Osteocyte (in vitro differentiated cells): ENCODE results near the gene ABCA3. TPM values are rescaled to one million over a fixed set of nuclear protein-coding genes. Genes with fewer than 3 reads are reported as not detected.

Experiments used
- DNase-seq: peaks from one replicate; pipeline ENCODE4 v3.0.0; 2021; ENCODE audit warnings: mixed read lengths; ENCODE audit not compliant: unreplicated experiment; ENCODE audit errors: extremely low spot score
- H3K27ac Mint-ChIP-seq: one replicate; pipeline ENCODE4 v1.8.0; 2021; ENCODE audit warnings: mild to moderate bottlenecking, mixed read lengths; ENCODE audit not compliant: unreplicated experiment
- H3K27me3 Mint-ChIP-seq: one replicate; pipeline ENCODE4 v1.8.0; 2021; ENCODE audit warnings: mixed read lengths; ENCODE audit not compliant: unreplicated experiment
- H3K36me3 Mint-ChIP-seq: one replicate; pipeline ENCODE4 v1.8.0; 2021; ENCODE audit warnings: mixed read lengths; ENCODE audit not compliant: unreplicated experiment
- H3K4me1 Mint-ChIP-seq: one replicate; pipeline ENCODE4 v1.8.0; 2021; ENCODE audit warnings: mixed read lengths; ENCODE audit not compliant: unreplicated experiment
- H3K4me3 Mint-ChIP-seq: one replicate; pipeline ENCODE4 v1.8.0; 2021; ENCODE audit warnings: mild to moderate bottlenecking, moderate library complexity, mixed read lengths; ENCODE audit not compliant: unreplicated experiment
- H3K9me3 Mint-ChIP-seq: one replicate; pipeline ENCODE4 v1.8.0; 2021; ENCODE audit warnings: mixed read lengths; ENCODE audit not compliant: unreplicated experiment
- total RNA-seq: library from RNA; stranded (reverse); gene quantifications from 2 replicates; pipeline ENCODE4 v1.2.1, GENCODE V29; 2021
- TF ChIP-seq, protein P1 (sequence below): fragments of 200-600 bp; sonication (generic); IDR thresholded peaks from 2 replicates; pipeline ENCODE4 v1.5.0; 2021; ENCODE audit warnings: antibody characterized with exemption, mild to moderate bottlenecking, moderate library complexity

Gene ABCA3
- total RNA-seq, 1 donor from 2014 or later, result 20.4 TPM

DNA sequence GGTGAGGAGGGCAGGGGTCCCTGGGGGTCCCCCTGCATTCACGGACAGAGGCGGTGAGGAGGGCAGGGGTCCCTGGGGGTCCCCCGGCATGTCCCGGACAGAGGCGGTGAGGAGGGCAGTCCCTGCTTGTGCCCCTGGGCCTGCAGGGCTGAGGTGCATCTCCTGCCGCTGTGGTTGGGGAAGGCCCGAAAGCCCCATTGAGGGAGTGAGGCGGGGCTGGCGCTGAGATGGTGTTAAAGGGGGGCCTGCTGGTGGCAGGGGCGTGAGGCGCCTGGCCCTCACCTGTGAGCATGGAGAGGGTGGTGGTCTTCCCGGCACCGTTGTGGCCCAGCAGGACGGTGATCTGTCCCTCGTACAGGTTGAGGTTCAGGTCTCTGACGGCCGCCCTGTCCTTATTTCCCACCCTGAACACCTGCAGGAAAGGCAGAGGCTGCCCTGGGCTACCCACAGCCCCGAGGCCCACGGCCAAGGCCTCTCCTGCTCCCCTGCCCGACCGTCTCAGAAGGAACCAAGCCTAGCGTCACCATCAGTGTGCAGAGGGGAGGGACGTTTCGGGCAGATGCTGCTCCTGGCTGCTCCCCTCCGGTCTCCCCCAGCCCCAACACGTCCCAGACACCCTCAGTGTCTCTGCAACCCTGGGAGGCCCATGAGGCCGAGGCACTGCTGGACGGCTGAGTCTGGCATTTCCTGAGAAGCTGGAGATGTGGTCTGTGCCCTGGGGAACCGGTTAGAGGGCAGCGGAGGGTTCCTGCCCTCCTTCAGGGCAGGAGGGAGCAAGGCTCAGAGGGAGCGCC is 41.2 kb downstream of the ABCA3 start:
- Mint-ChIP-seq H3K4me3 (no peak overlapping the region), H3K27me3 (no peaks in the 10 kb centered on the region), H3K36me3 (no peaks in the 10 kb centered on the region), H3K4me1 (no peaks in the 10 kb centered on the region), H3K27ac (no peak overlapping the region), H3K9me3 (no peaks in the 10 kb centered on the region)
- TF ChIP-seq, protein P1, sequence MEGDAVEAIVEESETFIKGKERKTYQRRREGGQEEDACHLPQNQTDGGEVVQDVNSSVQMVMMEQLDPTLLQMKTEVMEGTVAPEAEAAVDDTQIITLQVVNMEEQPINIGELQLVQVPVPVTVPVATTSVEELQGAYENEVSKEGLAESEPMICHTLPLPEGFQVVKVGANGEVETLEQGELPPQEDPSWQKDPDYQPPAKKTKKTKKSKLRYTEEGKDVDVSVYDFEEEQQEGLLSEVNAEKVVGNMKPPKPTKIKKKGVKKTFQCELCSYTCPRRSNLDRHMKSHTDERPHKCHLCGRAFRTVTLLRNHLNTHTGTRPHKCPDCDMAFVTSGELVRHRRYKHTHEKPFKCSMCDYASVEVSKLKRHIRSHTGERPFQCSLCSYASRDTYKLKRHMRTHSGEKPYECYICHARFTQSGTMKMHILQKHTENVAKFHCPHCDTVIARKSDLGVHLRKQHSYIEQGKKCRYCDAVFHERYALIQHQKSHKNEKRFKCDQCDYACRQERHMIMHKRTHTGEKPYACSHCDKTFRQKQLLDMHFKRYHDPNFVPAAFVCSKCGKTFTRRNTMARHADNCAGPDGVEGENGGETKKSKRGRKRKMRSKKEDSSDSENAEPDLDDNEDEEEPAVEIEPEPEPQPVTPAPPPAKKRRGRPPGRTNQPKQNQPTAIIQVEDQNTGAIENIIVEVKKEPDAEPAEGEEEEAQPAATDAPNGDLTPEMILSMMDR, result no peak
- no peak for DNase-seq

DNA sequence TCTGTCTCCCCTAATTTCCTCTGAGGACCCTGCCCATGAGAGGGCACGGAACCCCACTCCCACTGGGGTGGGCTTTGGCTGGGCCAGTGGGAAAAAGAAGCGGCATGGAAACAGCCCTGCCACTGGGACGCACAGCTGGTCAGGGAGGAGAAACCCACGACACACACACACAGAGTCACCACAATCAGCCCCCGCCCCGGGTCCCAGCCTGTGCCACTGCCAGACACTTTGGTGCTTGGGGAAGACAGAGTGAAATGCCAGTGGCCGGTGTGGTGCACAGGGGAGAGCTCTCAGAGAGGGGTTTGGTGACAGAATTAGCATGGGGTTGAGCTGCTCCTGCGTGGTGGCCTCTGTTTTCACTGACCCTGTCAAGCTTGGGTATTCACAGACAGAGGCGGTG is 41.9 kb downstream of the ABCA3 start:
- no peaks in the 10 kb centered on the region for H3K4me1 Mint-ChIP-seq
- H3K4me3 Mint-ChIP-seq, result no peak overlapping the region
- H3K27me3 Mint-ChIP-seq, result no peaks in the 10 kb centered on the region
- DNase-seq, result no peak
- no peaks in the 10 kb centered on the region for H3K36me3 Mint-ChIP-seq
- no peak overlapping the region for H3K27ac Mint-ChIP-seq
- TF ChIP-seq, protein P1, result no peak
- no peaks in the 10 kb centered on the region for H3K9me3 Mint-ChIP-seq

DNA sequence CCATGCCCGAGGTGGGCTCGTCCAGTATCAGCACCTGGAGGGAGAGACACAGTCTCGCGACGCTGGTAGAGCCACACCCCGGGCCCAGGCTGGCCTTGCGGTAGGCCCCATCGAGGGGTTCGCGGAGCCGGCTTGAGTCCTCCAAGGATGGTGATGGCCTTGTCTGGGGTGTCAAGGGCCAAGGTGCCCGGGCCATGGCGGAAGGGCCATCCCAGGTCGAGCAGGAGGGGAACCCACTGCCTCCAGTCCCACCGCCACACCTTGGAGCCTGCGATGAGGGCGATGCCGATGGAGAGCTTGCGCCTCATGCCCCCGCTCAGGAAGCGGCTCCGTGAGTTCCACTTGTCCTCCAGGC is 43.0 kb downstream of the ABCA3 start:
- no peaks in the 10 kb centered on the region for H3K4me1 Mint-ChIP-seq
- TF ChIP-seq, protein P1, result no peak
- no peak for DNase-seq
- H3K4me3 Mint-ChIP-seq, result no peak overlapping the region
- no peaks in the 10 kb centered on the region for H3K36me3 Mint-ChIP-seq
- H3K27ac Mint-ChIP-seq, result no peak overlapping the region
- H3K9me3 Mint-ChIP-seq, result no peaks in the 10 kb centered on the region
- H3K27me3 Mint-ChIP-seq, result no peaks in the 10 kb centered on the region

DNA sequence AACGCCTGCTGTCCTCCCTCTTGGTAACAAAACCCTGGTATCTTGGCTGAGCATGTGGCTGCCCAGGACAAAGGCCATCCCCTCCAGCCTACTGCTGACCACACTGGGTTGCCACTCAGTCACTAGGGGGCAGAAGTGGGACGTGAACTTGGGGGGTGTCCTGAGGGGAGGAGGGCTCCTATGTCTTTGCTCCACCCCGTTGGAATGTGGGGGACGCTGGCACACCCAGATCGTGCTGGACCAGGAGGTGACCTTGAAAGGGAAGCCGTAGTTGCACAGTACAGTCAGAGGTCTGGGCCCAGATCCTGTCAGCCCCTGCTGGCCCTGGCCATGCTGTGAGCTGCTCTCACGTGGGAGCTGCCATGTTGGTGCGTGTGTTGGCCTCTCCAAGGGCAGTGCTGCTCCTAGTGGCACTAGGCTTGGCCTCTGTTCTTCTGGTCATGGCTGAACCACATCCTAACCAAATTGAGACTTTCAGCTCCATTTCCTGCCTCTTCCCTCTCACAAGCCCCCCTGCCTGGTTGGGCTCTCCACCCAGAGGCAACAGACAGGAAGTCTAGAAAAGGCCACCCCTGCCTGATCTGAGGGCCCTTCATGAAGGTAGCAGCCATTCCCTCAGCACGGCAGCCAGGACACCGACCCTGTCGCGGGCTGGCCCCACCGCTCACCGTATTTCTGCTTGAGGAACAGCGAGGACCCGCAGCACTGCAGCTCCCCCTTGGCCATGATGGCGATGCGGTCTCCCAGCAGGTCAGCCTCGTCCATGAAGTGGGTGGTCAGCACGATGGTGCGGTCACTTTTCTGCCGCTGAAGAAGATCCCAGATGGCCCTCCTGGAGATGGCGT is 43.6 kb downstream of the ABCA3 start:
- H3K4me3 Mint-ChIP-seq, result no peak overlapping the region
- no peaks in the 10 kb centered on the region for H3K4me1 Mint-ChIP-seq
- DNase-seq, result no peak
- no peak overlapping the region for H3K27ac Mint-ChIP-seq
- no peaks in the 10 kb centered on the region for H3K9me3 Mint-ChIP-seq
- H3K27me3 Mint-ChIP-seq, result no peaks in the 10 kb centered on the region
- TF ChIP-seq, protein P1, result peak; percentile 40
- H3K36me3 Mint-ChIP-seq, result no peaks in the 10 kb centered on the region
